ENCODE measurements around the gene CEP131.

CEP131 gene

DNA sequence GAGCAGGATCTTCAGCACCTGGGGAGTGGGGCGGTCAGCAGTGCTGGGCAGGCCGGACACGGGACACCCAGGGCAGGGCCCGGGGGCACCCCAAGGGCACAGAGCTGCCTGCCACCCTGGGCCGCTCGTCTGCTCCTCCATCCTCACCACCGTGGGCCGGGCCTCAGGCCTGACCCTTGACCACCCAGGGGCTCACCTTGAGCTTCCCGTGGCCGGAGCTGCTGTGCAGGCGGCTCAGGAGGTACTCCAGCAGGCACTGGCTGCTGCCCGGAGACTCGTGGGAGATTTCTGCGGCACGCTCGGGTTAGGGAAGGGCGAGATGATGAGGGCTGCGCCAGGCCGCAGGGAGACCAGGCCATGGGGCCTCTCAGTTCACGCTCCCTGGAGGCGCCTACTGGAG, 14.0 kb upstream of the CEP131 start:
- Histone ChIP-seq H3K4ac (ENCODE audit: low read depth in 1 of 2, low read length in 2 of 2) (no peak overlapping the region), H3K18ac (ENCODE audit: low read depth in 1 of 2, low read length in 2 of 2) (no peak overlapping the region), H3K9me3 (ENCODE audit: control insufficient read depth, low read length) (no peaks in the 10 kb centered on the region), H3K23ac (ENCODE audit: low read length in 2 of 2) (no peak overlapping the region), H3K27me3 (ENCODE audit: control insufficient read depth in 1 of 2, insufficient read depth in 1 of 2, low read length in 2 of 2) (no peaks in the 10 kb centered on the region), H2AK5ac (ENCODE audit: low read length, severe bottlenecking) (no peak overlapping the region), H2BK5ac (ENCODE audit: low read depth, low read length, poor library complexity, severe bottlenecking) (no peak overlapping the region), H3K27ac (ENCODE audit: low read length, poor library complexity, severe bottlenecking) (no peak overlapping the region), H3K79me1 (replicated peaks; ENCODE audit: low read length, poor library complexity, severe bottlenecking) (peaks cover 75% of the 10 kb centered on the region), H3K4me3 (ENCODE audit: insufficient read depth in 1 of 2, low read depth in 1 of 2, low read length in 2 of 2) (no peak overlapping the region), H4K8ac (ENCODE audit: low read length) (no peak overlapping the region), H2BK12ac (ENCODE audit: low read length in 2 of 2) (no peak overlapping the region), H3K4me1 (ENCODE audit: control insufficient read depth, insufficient read depth, low read depth, low read length) (peaks cover 40% of the 10 kb centered on the region), H3K14ac (ENCODE audit: low read length in 2 of 2) (no peak overlapping the region), H3K36me3 (ENCODE audit: control insufficient read depth in 1 of 2, insufficient read depth in 2 of 2, low read depth in 1 of 2, low read length in 2 of 2) (peaks cover 12 to 66% of the 10 kb centered on the region in 2 experiments), H3K4me2 (ENCODE audit: low read length, poor library complexity, severe bottlenecking) (no peak overlapping the region), H2BK15ac (ENCODE audit: low read depth, poor library complexity, severe bottlenecking) (no peak overlapping the region), H2AFZ (ENCODE audit: low read depth, low read length) (no peak overlapping the region), H2BK120ac (ENCODE audit: low read depth, low read length) (no peak overlapping the region), H3K9ac (ENCODE audit: low read length) (peak overlapping the region; percentile 32), H4K91ac (ENCODE audit: low read length) (no peak overlapping the region)
- DNase-seq = no peak
- WGBS = 98% methylated on average over 21 of the region's 21 CpGs

DNA sequence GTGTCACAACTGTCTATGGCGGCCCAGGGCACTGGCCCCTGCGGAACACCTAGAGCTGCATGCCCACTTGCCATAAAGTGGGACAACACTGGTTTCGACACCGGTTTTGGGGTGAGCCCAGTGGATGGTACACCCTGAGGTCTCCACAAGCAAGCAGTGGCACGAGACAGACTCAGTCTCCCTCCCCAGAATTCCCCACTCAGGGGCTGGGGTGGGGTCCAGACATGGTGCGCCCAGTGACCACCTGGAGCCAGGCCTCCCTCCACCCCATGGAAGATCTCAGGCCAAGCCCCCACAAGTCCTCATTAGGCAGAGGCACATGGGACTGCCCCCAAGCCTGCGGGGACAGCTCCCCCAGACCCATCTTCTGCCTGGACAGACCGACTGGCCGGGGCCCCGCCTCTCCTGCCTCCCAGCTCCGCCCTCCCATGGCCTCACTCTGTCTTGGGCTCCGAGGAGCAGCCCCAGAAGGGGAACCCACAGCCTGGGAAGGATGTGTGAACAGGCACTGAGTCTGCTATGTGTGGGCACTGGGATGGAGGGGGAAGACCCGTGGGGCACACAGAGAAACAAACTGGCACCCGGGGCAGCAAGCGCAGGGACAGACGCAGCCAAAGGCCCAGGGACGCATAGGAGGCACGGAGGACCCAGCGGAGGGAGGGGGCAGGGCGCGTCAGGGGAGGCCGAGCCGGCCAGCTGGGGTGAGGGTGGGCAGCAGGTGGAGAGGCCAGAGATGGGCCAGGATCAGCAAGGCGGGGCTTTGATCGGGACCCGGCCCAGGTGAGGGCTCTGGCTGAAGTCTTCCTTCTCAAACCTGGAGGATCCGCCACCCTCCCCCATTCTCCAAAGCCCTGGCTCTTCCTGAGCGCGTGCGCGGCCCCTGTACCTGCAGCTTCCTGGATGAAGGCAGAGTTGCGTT, 13.3 kb upstream of the CEP131 start:
- no peaks in the 10 kb centered on the region for H3K9me3 ChIP-seq (ENCODE audit: control insufficient read depth, low read length)
- no peak overlapping the region for H3K4me2 ChIP-seq (ENCODE audit: low read length, poor library complexity, severe bottlenecking)
- no peak overlapping the region for H2AFZ ChIP-seq (ENCODE audit: low read depth, low read length)
- H3K4ac ChIP-seq (ENCODE audit: low read depth in 1 of 2, low read length in 2 of 2) = no peak overlapping the region
- H3K36me3 ChIP-seq (ENCODE audit: control insufficient read depth in 1 of 2, insufficient read depth in 2 of 2, low read depth in 1 of 2, low read length in 2 of 2) = peaks cover 13 to 66% of the 10 kb centered on the region in 2 experiments
- no peak overlapping the region for H3K18ac ChIP-seq (ENCODE audit: low read depth in 1 of 2, low read length in 2 of 2)
- H3K9ac ChIP-seq (ENCODE audit: low read length) = no peak overlapping the region
- no peak overlapping the region for H2BK120ac ChIP-seq (ENCODE audit: low read depth, low read length)
- H3K14ac ChIP-seq (ENCODE audit: low read length in 2 of 2) = no peak overlapping the region
- H2AK5ac ChIP-seq (ENCODE audit: low read length, severe bottlenecking) = no peak overlapping the region
- no peak overlapping the region for H4K8ac ChIP-seq (ENCODE audit: low read length)
- DNase-seq = no peak
- H2BK15ac ChIP-seq (ENCODE audit: low read depth, poor library complexity, severe bottlenecking) = no peak overlapping the region
- peaks cover 39% of the 10 kb centered on the region for H3K4me1 ChIP-seq (ENCODE audit: control insufficient read depth, insufficient read depth, low read depth, low read length)
- H2BK12ac ChIP-seq (ENCODE audit: low read length in 2 of 2) = no peak overlapping the region
- H3K27me3 ChIP-seq (ENCODE audit: control insufficient read depth in 1 of 2, insufficient read depth in 1 of 2, low read length in 2 of 2) = no peaks in the 10 kb centered on the region
- no peak overlapping the region for H3K4me3 ChIP-seq (ENCODE audit: insufficient read depth in 1 of 2, low read depth in 1 of 2, low read length in 2 of 2)
- H4K91ac ChIP-seq (ENCODE audit: low read length) = no peak overlapping the region
- H2BK5ac ChIP-seq (ENCODE audit: low read depth, low read length, poor library complexity, severe bottlenecking) = no peak overlapping the region
- H3K27ac ChIP-seq (ENCODE audit: low read length, poor library complexity, severe bottlenecking) = no peak overlapping the region
- 92% methylated on average over 28 of the region's 32 CpGs for WGBS
- H3K23ac ChIP-seq (ENCODE audit: low read length in 2 of 2) = peak overlapping the region in 1 of 2 experiments; percentile 11
- peaks cover 69% of the 10 kb centered on the region for H3K79me1 ChIP-seq (replicated peaks; ENCODE audit: low read length, poor library complexity, severe bottlenecking)

DNA sequence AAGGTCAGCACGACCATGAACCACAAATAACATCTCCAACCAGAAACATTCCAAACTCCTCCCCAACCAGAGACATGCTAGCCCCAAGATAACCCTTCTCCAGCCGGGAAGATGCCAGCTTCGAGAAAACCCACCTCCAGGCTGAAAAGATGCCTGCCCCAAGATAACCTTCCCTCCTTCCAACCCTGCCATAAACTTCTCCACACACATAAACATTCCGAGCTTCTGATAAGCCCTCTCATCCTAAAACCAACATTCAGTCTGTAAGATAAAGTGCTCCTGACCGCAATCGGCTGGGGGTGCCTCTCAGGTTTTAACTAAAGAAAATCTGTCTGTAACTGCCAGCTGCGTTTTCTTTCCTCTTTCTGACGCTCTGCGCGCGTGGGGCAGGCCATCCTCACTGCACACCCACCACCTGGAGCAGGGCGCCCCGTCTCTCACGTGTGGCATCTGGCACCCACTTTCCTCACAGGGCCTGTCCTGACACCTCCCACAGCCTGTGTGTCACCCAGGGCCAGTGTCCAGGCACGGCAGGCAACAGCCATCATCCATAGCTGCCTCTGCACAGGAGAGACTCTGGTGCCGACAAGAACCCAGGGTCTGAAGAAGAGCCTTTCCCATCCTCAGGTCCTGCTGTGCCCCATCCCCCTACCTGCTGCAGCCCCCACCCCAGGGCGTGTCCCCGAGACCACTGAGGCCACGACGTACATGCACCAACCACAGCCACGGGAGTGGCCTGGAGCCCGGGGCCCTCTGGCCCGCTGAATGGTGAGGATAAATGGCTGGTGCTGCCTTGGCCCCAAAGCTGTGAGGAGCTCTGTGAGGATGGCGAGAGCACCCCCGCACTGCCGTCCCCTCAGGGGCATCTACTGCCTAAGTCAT, 12.4 kb upstream of the CEP131 start:
- no peak overlapping the region for H3K27ac ChIP-seq (ENCODE audit: low read length, poor library complexity, severe bottlenecking)
- no peak overlapping the region for H3K9ac ChIP-seq (ENCODE audit: low read length)
- no peak overlapping the region for H2BK12ac ChIP-seq (ENCODE audit: low read length in 2 of 2)
- no peaks in the 10 kb centered on the region for H3K27me3 ChIP-seq (ENCODE audit: control insufficient read depth in 1 of 2, insufficient read depth in 1 of 2, low read length in 2 of 2)
- peaks cover 17 to 70% of the 10 kb centered on the region in 2 experiments for H3K36me3 ChIP-seq (ENCODE audit: control insufficient read depth in 1 of 2, insufficient read depth in 2 of 2, low read depth in 1 of 2, low read length in 2 of 2)
- no peak overlapping the region for H4K8ac ChIP-seq (ENCODE audit: low read length)
- H3K79me1 ChIP-seq (replicated peaks; ENCODE audit: low read length, poor library complexity, severe bottlenecking) = peaks cover 63% of the 10 kb centered on the region
- H3K9me3 ChIP-seq (ENCODE audit: control insufficient read depth, low read length) = no peaks in the 10 kb centered on the region
- no peak overlapping the region for H3K4me2 ChIP-seq (ENCODE audit: low read length, poor library complexity, severe bottlenecking)
- no peak for DNase-seq
- H4K91ac ChIP-seq (ENCODE audit: low read length) = no peak overlapping the region
- H3K4me1 ChIP-seq (ENCODE audit: control insufficient read depth, insufficient read depth, low read depth, low read length) = peaks cover 33% of the 10 kb centered on the region
- no peak overlapping the region for H2BK15ac ChIP-seq (ENCODE audit: low read depth, poor library complexity, severe bottlenecking)
- 73% methylated on average over 26 of the region's 26 CpGs for WGBS
- H3K18ac ChIP-seq (ENCODE audit: low read depth in 1 of 2, low read length in 2 of 2) = no peak overlapping the region
- no peak overlapping the region for H2AFZ ChIP-seq (ENCODE audit: low read depth, low read length)
- no peak overlapping the region for H2BK120ac ChIP-seq (ENCODE audit: low read depth, low read length)
- H2AK5ac ChIP-seq (ENCODE audit: low read length, severe bottlenecking) = no peak overlapping the region
- no peak overlapping the region for H3K4ac ChIP-seq (ENCODE audit: low read depth in 1 of 2, low read length in 2 of 2)
- peak overlapping the region in 1 of 2 experiments; percentile 27 for H3K23ac ChIP-seq (ENCODE audit: low read length in 2 of 2)
- peak overlapping the region in 1 of 2 experiments; percentile 19 for H3K14ac ChIP-seq (ENCODE audit: low read length in 2 of 2)
- no peak overlapping the region for H3K4me3 ChIP-seq (ENCODE audit: insufficient read depth in 1 of 2, low read depth in 1 of 2, low read length in 2 of 2)
- H2BK5ac ChIP-seq (ENCODE audit: low read depth, low read length, poor library complexity, severe bottlenecking) = no peak overlapping the region

DNA sequence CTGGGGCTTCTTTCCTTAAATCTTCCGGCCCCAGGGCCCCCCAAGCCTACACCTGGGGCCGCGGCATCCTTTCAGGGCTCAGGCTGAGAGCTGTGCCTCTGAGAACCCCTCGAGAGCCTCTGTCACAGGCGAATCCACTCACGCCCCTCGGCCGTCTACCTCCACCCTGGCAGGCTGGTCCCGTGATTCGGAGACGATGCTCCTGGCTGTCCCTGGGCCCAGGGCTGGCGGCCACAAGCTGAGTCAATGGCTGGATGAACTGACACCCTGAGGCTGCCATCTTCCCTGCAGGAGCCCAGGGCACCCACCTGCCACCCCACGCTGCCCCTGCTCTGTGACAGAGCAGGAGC, 11.7 kb upstream of the CEP131 start:
- no peak overlapping the region for H3K27ac ChIP-seq (ENCODE audit: low read length, poor library complexity, severe bottlenecking)
- H3K27me3 ChIP-seq (ENCODE audit: control insufficient read depth in 1 of 2, insufficient read depth in 1 of 2, low read length in 2 of 2) = no peaks in the 10 kb centered on the region
- no peak overlapping the region for H3K9ac ChIP-seq (ENCODE audit: low read length)
- DNase-seq = no peak
- H3K4me1 ChIP-seq (ENCODE audit: control insufficient read depth, insufficient read depth, low read depth, low read length) = peaks cover 28% of the 10 kb centered on the region
- no peak overlapping the region for H3K14ac ChIP-seq (ENCODE audit: low read length in 2 of 2)
- H4K8ac ChIP-seq (ENCODE audit: low read length) = no peak overlapping the region
- no peak overlapping the region for H4K91ac ChIP-seq (ENCODE audit: low read length)
- no peak overlapping the region for H2BK12ac ChIP-seq (ENCODE audit: low read length in 2 of 2)
- WGBS = 97% methylated on average over 13 of the region's 13 CpGs
- H3K4me2 ChIP-seq (ENCODE audit: low read length, poor library complexity, severe bottlenecking) = no peak overlapping the region
- H3K4me3 ChIP-seq (ENCODE audit: insufficient read depth in 1 of 2, low read depth in 1 of 2, low read length in 2 of 2) = no peak overlapping the region
- no peaks in the 10 kb centered on the region for H3K9me3 ChIP-seq (ENCODE audit: control insufficient read depth, low read length)
- H3K36me3 ChIP-seq (ENCODE audit: control insufficient read depth in 1 of 2, insufficient read depth in 2 of 2, low read depth in 1 of 2, low read length in 2 of 2) = peaks cover 24 to 77% of the 10 kb centered on the region in 2 experiments
- H3K23ac ChIP-seq (ENCODE audit: low read length in 2 of 2) = peak overlapping the region in 1 of 2 experiments; percentile 34
- no peak overlapping the region for H3K18ac ChIP-seq (ENCODE audit: low read depth in 1 of 2, low read length in 2 of 2)
- no peak overlapping the region for H2BK15ac ChIP-seq (ENCODE audit: low read depth, poor library complexity, severe bottlenecking)
- H2AFZ ChIP-seq (ENCODE audit: low read depth, low read length) = no peak overlapping the region
- no peak overlapping the region for H3K4ac ChIP-seq (ENCODE audit: low read depth in 1 of 2, low read length in 2 of 2)
- H2BK120ac ChIP-seq (ENCODE audit: low read depth, low read length) = no peak overlapping the region
- H2BK5ac ChIP-seq (ENCODE audit: low read depth, low read length, poor library complexity, severe bottlenecking) = no peak overlapping the region
- H3K79me1 ChIP-seq (replicated peaks; ENCODE audit: low read length, poor library complexity, severe bottlenecking) = peaks cover 57% of the 10 kb centered on the region
- no peak overlapping the region for H2AK5ac ChIP-seq (ENCODE audit: low read length, severe bottlenecking)
